ENCODE data around the gene SLC33A1.

Gene SLC33A1

DNA sequence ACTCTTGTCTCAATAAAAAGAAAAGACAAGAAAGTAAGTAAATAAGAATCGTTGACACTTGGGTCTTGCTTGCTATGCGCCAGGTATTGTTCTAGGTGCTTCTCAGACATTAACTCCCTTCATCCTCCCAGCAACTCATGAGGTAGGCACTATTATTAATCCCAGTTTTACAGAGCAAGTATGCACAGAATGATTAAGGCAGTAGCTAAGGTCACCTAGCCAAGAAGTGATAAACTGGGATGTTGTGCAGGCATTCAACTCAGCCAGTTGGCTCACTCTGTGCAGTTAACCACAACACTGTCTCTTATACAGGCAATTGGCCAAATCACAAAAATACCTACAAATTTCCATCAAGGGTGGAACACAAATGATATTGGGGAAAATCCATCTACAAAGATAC, 46.4 kb downstream of the SLC33A1 start:
- FAIRE-seq (no peak), DNase-seq (ENCODE audit: insufficient read length) (no peak)
- TF ChIP-seq POLR2AphosphoS5 (IDR thresholded peaks at IDR 0.05; ENCODE audit: low read depth, low read length) (no peak), POLR2A (IDR thresholded peaks at IDR 0.05; ENCODE audit: low read depth, low read length) (no peak), TAF1 (IDR thresholded peaks at IDR 0.05; ENCODE audit: borderline replicate concordance, low read depth, low read length) (no peak)

DNA sequence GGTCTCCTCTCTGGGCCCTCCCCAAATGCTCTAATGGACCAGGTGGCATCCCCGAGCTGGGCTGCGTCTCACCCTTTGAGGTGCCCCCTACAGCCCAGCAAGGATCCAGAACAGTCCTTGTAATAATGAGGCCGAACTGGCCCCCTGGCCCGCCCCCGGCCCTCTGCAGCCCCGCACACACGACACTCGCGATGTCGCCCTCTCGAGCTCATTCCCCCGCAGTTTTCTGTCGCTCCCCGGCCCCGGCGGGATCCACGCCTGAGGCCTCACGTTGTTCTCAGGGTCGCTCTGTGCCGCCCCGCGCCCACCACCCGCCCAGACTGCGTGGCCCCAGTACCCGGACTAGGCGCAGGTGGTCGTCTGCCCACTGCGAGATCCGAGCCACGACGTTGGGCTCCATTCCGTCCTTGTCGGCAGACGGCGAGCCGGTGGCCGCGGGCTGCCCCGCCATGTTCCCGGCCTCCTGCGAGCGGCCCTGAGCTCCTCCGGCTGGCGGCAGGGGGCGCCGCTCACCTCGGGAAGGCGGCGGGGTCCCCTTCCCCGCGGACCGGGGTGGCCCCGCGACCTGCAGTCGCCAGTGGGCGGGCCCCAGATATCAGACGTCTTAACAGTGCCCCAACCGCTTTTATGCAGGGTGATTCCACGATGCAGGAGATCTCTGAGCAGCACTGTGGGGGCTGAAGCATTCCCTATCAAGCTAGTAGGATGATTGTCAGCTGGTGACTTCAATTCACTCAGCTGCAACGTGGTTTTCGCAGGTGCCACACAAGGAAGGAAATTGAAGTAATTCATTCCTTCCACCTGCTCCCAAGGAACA, 48.2 kb downstream of the SLC33A1 start, which contains the start of gene C3orf33:
Gene C3orf33 (minus strand): TSS at position 477 of the 817 bp plus-strand sequence. CDS start 26 bp downstream, at position 451.
- DNase-seq (ENCODE audit: insufficient read length) (peak; percentile 89), FAIRE-seq (peak; percentile 54)
- TF ChIP-seq POLR2A (IDR thresholded peaks at IDR 0.05; ENCODE audit: low read depth, low read length): peak; percentile 56; the same call in 1 of the 2 replicates
- 0 out of 2 replicates have a peak, but pooled peaks have one; percentile 33 for TF ChIP-seq POLR2AphosphoS5 (IDR thresholded peaks at IDR 0.05; ENCODE audit: low read depth, low read length)
- no peak for TF ChIP-seq TAF1 (IDR thresholded peaks at IDR 0.05; ENCODE audit: borderline replicate concordance, low read depth, low read length)

DNA sequence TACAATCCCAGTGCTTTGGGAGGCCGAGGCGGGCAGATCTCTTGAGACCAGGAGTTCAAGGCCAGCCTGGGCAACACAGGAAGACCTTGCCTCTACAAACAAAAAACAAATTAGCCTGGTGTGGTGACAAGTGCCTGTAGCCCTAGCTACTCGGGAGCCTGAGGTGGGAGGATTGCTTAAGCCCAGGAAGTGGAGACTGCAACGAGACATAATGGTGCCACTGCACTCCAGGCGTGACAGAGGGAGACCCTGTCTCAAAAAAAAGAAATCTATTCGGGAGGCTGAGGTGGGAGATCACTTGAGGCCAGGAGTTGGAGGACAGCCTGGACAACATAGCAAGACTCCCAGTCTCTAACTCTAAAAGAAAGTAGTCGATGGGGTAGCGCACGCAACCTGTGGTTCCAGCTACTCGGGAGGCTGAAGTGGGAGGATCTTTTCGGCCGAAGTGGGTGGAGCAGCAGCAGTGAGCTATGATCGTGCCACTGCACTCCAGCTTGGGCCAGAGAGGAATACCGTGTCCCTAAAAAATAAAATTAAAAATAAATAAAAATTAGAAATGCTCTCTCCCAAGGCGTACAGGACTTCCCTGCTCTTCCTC, 48.9 kb downstream of the SLC33A1 start:
- TF ChIP-seq POLR2AphosphoS5 (IDR thresholded peaks at IDR 0.05; ENCODE audit: low read depth, low read length) (no peak), TAF1 (IDR thresholded peaks at IDR 0.05; ENCODE audit: borderline replicate concordance, low read depth, low read length) (no peak), POLR2A (IDR thresholded peaks at IDR 0.05; ENCODE audit: low read depth, low read length) (no peak)
- DNase-seq (ENCODE audit: insufficient read length): no peak
- no peak for FAIRE-seq

DNA sequence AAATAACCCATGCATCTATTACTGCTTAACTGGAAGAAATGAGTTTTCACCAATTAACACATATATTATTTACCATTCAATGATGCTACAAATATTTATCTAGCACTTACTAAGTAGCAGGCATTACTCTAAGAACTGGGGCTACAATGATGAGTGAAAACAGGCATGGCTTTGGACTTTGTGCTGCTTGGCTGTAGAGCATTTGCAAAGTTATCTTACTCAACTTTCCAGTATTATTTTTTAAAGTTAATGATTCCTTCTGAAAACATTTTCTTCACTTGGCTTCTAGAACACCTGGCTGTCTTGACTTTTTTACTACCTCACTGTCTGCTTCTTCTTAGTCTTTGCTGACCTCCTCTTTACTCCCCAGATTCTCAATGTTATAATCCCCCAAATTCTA, 49.9 kb downstream of the SLC33A1 start:
- DNase-seq (ENCODE audit: insufficient read length) (no peak), FAIRE-seq (no peak)
- no peak for TF ChIP-seq POLR2AphosphoS5 (IDR thresholded peaks at IDR 0.05; ENCODE audit: low read depth, low read length)
- TF ChIP-seq POLR2A (IDR thresholded peaks at IDR 0.05; ENCODE audit: low read depth, low read length): no peak
- no peak for TF ChIP-seq TAF1 (IDR thresholded peaks at IDR 0.05; ENCODE audit: borderline replicate concordance, low read depth, low read length)

DNA sequence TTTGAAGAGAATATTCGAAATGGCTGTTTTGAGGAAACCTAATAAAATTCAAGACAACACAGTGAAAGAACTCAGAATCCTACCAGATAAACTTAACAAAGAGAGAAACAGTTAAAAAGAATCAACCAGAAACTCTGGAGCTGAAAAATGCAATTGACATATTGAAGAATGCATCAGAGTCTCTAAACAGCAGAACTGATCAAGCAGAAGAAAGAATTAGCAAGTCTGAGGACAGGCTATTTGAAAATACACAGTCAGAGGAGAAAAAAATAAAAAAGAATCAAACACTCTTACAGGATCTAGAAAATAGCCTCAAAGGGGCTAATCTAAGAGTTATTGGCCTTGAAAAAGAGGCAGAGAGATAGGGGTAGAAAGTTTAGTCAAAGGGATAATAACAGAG, 61.7 kb downstream of the SLC33A1 start:
- DNase-seq (ENCODE audit: insufficient read length) (no peak), FAIRE-seq (no peak)
- TF ChIP-seq TAF1 (IDR thresholded peaks at IDR 0.05; ENCODE audit: borderline replicate concordance, low read depth, low read length) (no peak), POLR2A (IDR thresholded peaks at IDR 0.05; ENCODE audit: low read depth, low read length) (no peak), POLR2AphosphoS5 (IDR thresholded peaks at IDR 0.05; ENCODE audit: low read depth, low read length) (no peak)

DNA sequence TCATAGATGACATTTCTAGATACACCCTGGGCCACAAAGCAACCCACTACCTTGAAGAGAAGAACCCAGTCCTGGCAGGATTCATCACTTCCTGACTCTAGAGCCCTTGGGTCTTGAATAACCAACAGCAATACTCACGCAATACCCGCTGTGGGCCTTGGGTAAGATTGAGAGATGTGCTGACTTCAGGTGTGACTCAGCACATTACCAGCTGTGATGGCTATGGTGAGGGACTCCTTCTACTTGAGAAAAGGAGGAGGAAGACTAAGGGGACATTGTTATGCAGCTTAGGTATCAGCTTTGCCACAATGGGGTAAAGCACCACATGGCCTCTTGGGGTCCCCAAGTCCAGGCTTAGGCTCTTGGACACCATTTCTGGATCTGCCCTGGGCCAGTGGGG, 63.0 kb downstream of the SLC33A1 start:
- DNase-seq (ENCODE audit: insufficient read length) (no peak), FAIRE-seq (no peak)

DNA sequence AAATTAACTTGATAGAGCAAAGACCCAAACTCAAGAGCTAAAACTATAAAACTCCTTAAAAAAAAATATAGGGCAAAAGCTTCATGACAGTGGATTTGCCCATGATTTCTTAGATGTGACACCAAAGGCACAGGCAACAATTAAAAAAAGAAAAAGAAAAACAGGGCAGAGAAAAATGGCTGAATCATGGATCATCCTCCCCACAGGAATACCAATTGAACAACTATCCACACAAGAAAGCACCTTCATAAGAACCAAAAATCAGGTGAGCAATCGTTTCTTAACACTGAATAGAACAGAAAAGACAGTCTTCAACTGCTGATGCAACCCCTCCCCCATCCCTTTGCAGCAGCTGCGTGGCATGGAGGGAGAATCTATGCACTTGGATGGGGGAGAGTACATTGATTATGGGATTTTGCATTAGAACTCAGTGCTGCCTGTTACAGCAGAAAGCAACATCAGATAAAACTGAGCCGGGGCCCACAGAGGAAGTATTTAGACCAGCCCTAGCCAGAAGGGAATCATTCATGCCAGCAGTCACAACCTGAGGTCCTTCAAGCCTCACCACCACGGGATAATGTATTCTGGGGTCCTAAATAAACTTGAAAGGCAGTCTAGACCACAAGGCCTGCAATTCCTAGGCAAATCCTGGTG, 63.8 kb downstream of the SLC33A1 start:
- TF ChIP-seq POLR2A (IDR thresholded peaks at IDR 0.05; ENCODE audit: low read depth, low read length) (no peak), TAF1 (IDR thresholded peaks at IDR 0.05; ENCODE audit: borderline replicate concordance, low read depth, low read length) (no peak), POLR2AphosphoS5 (IDR thresholded peaks at IDR 0.05; ENCODE audit: low read depth, low read length) (no peak)
- FAIRE-seq (no peak), DNase-seq (ENCODE audit: insufficient read length) (no peak)

More for the DNA sequence above, 63.0 kb downstream of the SLC33A1 start:
- TF ChIP-seq POLR2A (IDR thresholded peaks at IDR 0.05; ENCODE audit: low read depth, low read length): no peak
- TF ChIP-seq TAF1 (IDR thresholded peaks at IDR 0.05; ENCODE audit: borderline replicate concordance, low read depth, low read length): no peak
- no peak for TF ChIP-seq POLR2AphosphoS5 (IDR thresholded peaks at IDR 0.05; ENCODE audit: low read depth, low read length)

DNA sequence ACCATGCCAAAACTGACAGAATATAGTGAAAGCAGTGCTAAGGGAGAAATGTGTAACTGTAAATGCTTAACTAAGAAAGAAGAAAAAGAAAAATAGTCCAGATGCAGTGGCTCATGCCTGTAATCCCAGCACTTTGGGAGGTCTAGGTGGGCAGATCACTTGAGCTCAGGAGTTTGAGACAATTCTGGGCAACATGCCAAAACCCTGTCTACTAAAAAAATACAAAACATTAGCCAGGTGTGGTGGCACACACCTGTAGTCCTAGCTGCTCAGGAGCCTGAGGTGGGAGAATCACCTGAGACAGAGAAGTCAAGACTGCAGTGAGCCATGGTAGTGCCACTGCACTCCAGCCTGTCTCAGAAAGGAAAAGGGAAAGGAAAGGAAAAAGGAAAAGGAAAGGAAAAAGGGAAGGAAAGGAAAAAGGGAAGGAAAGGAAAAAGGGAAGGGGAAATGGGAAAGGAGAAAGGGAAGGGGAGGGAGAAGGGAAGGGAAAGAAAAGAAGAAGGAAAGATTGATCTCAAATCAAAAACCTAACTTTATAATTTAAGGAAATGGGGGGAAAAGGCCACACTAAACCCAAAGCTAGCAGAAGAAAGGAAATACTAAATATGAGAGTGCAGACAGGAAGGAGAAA, 68.4 kb downstream of the SLC33A1 start:
- FAIRE-seq (no peak), DNase-seq (ENCODE audit: insufficient read length) (no peak)
- TF ChIP-seq POLR2A (IDR thresholded peaks at IDR 0.05; ENCODE audit: low read depth, low read length): no peak
- no peak for TF ChIP-seq TAF1 (IDR thresholded peaks at IDR 0.05; ENCODE audit: borderline replicate concordance, low read depth, low read length)
- TF ChIP-seq POLR2AphosphoS5 (IDR thresholded peaks at IDR 0.05; ENCODE audit: low read depth, low read length): no peak

DNA sequence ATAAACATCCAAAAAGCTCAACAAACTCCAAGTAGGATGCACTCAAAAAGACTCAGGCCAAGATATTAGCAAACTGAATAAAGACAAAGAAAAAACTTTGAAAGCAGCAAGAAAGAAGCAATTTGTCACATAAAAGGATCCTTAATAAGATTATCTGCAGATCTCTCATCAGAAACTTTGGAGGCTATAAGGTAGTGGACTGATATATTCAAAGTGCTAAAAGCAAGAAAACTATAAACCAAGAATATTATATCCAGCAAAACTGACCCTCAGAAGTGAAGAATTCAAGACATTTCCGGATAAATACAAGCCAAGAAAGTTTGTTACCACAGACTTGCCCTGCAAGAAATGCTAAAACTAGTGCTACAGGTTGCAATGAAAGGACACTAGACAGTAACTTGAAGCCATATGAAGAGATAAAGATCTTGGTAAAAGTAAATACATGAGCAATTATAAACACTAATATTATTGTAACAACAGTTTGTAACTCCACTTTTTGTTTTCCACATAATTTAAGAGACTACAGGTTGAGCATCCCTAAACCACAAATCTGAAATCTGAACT, 71.8 kb downstream of the SLC33A1 start:
- DNase-seq (ENCODE audit: insufficient read length) (no peak), FAIRE-seq (no peak)
- TF ChIP-seq POLR2A (IDR thresholded peaks at IDR 0.05; ENCODE audit: low read depth, low read length): no peak
- TF ChIP-seq TAF1 (IDR thresholded peaks at IDR 0.05; ENCODE audit: borderline replicate concordance, low read depth, low read length): no peak
- no peak for TF ChIP-seq POLR2AphosphoS5 (IDR thresholded peaks at IDR 0.05; ENCODE audit: low read depth, low read length)

DNA sequence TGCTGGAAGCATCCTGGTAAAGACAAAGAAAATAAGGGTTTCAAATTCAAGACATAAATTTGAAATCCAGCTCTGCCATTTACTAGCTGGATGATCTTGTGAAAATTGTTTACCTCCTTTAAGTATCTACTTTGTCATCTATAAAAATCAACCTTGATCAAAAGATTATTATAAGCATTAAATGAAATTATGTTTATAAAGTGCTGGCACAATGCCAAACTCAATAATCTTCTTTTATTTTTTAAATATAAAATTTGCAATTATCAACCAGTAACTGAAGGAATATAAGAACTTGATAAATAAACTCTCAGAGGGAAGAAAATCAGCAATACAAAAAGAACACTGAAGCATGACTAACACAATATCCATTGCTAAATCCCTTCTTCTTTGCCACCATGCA, 73.9 kb downstream of the SLC33A1 start:
- TF ChIP-seq POLR2A (IDR thresholded peaks at IDR 0.05; ENCODE audit: low read depth, low read length) (no peak), POLR2AphosphoS5 (IDR thresholded peaks at IDR 0.05; ENCODE audit: low read depth, low read length) (no peak), TAF1 (IDR thresholded peaks at IDR 0.05; ENCODE audit: borderline replicate concordance, low read depth, low read length) (no peak)
- DNase-seq (ENCODE audit: insufficient read length) (no peak), FAIRE-seq (no peak)

DNA sequence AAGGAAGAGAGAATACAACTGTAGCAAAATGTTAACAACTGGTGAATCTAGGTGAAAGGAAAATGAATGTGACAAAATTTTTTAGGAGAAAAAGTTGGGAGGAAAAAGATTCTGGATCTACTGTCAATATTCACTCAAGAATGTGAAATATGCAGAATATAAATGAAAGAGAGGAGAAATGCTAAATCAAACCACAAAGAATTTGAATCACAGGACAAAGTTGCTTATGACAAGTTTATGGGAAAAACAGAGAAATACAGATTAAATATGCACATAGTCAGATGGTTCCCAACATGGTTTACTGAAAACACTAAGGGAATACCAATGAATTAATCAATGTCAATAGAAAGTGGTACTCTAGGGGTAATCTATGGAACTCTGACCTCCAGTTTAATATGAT, 75.8 kb downstream of the SLC33A1 start:
- TF ChIP-seq POLR2AphosphoS5 (IDR thresholded peaks at IDR 0.05; ENCODE audit: low read depth, low read length) (no peak), POLR2A (IDR thresholded peaks at IDR 0.05; ENCODE audit: low read depth, low read length) (no peak), TAF1 (IDR thresholded peaks at IDR 0.05; ENCODE audit: borderline replicate concordance, low read depth, low read length) (no peak)
- no peak for FAIRE-seq

More for the DNA sequence above, 75.8 kb downstream of the SLC33A1 start:
- DNase-seq (ENCODE audit: insufficient read length): no peak

All from GM12892 (cell line).